Activated naive CD8-positive, alpha-beta T cell treated with anti-CD3 and anti-CD28 coated beads, Interleukin-2, amount 50 U/mL, for 16 hours (primary cell): ENCODE measurements around the gene MRPL17.

Experiments used
- DNase-seq: peaks from one replicate; pipeline ENCODE4 v3.0.0-alpha.2; 2020; ENCODE audit warnings: low read depth, low spot score

Gene MRPL17

DNA sequence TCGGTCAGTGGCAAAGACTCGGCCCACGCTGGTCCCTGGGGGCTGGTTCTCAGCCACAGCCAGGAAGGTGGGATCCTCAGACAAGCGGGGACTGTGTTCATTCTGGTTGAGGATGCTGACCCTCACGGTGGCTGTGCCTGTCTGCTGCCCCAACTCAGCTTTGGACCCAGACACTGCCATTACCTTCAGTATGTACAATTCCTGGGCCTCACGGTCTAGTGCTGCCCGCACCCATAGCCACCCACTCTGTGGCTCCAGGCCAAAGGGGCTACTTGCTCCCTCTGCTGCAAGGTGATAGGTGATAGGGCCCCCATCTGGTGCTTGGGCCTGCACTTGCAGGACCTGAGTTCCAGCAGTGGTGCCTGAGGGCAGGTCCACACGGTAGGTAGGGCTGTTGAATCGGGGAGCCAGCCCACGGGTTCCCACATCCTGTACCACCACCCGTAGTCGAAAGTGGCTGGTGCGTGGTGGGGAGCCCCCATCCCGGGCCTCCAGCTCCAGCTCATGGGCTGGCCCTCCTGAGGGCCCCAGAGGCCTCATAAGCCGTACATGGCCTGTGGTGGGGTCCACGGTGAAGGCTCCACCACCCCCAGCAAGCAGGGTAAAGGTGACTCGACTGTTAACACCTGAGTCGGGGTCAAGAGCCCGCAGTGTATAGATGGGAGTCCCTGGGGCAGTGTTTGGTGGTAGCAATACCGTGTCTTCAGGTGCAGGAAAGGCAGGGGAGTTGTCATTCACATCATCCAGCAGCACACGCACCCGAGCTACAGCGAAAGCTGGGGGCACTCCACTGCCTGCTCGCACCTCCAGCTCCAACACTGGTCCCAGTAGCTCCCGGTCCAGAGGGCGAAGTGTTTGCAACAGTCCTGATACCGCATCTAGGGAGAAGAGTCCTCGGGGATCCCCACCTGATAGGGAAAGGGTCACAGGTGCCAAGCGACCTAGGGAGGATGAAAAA, 50.7 kb downstream of the MRPL17 start:
- no peak for DNase-seq

GRCh38 chr11:6631361-6631890, 51.7 kb downstream of the MRPL17 start:
- DNase-seq: no peak

- no peak for DNase-seq
Observed at GRCh38 chr11:6630632-6631291, 52.4 kb downstream of the MRPL17 start.
